ENCODE results near the gene ALOX15B.

- TF ChIP-seq YY1 (IDR thresholded peaks at IDR 0.05; ENCODE audit: low read depth) (no peak), RAD21 (IDR thresholded peaks at IDR 0.05; ENCODE audit: low read depth) (no peak), EGR1 (IDR thresholded peaks at IDR 0.05) (no peak), FOXM1 (IDR thresholded peaks at IDR 0.05; ENCODE audit: borderline replicate concordance, low read depth) (no peak), REST (IDR thresholded peaks at IDR 0.05; ENCODE audit: low read depth) (no peak), NFIC (IDR thresholded peaks at IDR 0.05) (no peak), CEBPB (IDR thresholded peaks at IDR 0.05) (no peak), CREB1 (IDR thresholded peaks at IDR 0.05; ENCODE audit: low read depth) (no peak), TAF1 (IDR thresholded peaks at IDR 0.05; ENCODE audit: low read depth) (no peak), EP300 (IDR thresholded peaks at IDR 0.05; ENCODE audit: borderline replicate concordance) (no peak), USF1 (IDR thresholded peaks at IDR 0.05) (no peak), TEAD4 (IDR thresholded peaks at IDR 0.05) (no peak)
- TF ChIP-seq, protein P1, sequence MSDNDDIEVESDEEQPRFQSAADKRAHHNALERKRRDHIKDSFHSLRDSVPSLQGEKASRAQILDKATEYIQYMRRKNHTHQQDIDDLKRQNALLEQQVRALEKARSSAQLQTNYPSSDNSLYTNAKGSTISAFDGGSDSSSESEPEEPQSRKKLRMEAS (IDR thresholded peaks at IDR 0.05), result no peak
These were observed 17.0 kb downstream of the ALOX15B start for GRCh38 chr17:8055851-8056231.
